HG03039 (cell line): ENCODE measurements around the gene FXYD6.

Experiments used
- ATAC-seq: cut with Tn5 transposase; IDR thresholded peaks from one replicate; pipeline ENCODE4 v1.9.1; 2021; ENCODE audit warnings: mild to moderate bottlenecking, moderate library complexity; ENCODE audit not compliant: unreplicated experiment

Gene FXYD6

DNA sequence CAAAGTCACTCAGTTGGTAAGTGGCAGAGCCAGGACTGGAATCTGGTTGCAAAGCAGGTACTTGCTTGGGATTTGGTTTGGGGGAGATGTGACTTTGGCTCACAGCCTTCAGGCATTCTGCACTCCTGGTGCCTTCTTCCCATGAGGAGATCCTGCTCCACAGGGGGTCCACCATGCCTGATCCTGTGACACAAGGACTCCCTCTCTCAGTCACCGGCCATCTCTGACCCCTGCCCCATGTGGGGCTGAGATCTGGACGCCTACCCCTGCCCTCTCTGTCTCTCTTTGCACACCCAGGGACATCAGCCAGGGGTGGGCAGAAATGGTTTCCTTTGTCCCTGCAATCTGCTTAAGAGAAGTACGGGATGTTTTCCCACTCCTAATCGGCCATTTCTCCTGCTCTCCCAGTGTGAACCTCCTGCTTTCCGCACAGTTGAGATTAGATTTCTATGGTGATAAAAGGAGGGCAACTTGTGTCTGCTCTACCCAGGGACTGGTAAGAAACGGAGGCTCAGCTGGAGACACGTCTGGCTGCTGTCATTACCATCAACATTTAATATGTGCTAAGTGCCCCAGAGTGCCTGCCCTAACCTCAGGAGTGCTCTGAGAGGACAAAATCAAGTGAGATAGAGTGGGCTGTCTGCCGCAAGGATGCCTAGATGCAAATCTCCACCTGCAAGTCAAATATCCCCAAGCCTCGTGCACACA lies 11.1 kb upstream of the FXYD6 start:
- no peak for ATAC-seq

DNA sequence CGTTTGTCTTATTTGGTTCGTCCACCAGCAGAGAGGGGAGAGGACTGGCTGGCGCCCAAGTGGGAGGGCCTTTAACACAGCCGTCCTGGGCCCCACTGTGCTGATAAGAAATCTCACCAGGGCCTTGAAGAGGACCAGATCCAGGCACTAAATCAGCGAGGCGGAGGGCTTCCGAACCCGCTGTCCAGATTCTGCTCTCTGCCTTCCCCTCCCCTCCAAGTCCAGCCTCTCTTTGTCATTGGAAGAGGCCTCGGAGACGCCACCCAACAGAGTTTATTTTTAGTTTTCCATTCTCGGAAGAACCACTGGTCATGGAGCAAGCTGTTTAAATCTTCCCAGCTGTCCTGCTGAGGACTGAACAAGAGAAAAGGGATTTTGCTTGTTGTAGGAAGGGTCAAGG lies 9.3 kb upstream of the FXYD6 start:
- ATAC-seq = no peak

DNA sequence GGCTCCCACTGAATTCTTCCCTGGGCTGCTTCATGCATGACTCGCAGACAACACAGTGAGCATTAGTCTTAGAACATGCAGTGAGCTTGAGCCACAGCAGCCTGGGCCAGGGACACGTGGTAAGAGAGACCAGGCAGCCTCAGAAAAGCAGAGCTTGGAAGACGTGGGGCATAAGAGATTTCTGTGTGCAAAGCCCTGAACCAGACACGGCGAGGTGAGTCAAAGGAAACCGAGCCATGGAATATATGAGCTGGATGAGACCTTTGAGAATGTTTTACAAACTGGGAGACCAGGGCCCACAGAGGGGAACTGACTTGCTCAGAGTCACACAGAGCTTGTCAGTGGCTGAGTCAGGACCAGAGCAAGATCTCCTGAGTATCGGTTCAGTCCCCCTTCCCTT lies 8.5 kb upstream of the FXYD6 start:
- ATAC-seq = no peak

DNA sequence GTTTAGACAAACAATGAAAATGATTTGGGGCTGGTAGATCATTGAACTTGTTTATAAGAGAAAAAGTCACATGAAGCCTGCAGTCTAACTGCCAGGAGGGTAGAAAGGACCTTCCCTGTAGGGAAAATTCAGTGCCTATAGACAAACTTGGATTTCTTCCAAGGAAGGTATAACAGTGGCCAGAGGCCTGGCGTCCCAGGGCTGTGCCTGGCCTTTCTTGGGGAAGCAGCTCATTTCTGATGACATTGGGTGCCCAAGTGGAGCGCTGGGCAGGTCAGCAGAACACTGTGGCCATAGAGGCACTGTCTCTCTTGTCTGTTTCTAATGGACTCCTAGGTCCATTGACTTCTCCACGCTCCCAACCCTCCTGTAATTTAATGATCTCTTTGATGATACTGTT lies 6.6 kb upstream of the FXYD6 start:
- no peak for ATAC-seq

DNA sequence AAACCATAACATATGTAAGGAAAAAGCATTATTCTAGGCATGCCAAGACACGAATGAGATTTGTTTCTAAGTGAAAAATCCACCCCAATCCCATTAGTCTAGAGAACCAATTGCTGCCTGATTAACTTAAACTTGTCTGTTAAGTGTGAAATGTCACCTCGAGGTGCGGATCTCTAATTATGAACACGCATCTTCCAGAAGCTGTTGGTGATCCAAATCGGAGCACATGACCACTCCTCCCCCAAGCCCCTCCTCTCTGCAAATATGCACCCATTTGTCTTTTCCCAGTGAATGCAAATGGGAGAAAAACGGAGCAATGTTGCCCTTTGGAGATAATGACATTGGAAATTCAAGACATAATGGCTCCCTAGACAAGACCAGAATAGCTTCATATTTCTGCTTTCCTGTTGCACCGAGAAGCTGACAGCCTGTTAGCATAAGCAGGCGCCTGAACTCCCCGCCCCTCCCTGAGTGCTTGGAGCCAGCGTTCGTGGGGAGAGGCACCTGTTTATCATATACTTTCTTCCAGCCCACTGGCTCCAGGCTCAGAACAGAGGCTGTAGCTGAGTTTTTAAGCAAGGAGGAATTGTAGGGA lies 6.0 kb upstream of the FXYD6 start:
- ATAC-seq = no peak

DNA sequence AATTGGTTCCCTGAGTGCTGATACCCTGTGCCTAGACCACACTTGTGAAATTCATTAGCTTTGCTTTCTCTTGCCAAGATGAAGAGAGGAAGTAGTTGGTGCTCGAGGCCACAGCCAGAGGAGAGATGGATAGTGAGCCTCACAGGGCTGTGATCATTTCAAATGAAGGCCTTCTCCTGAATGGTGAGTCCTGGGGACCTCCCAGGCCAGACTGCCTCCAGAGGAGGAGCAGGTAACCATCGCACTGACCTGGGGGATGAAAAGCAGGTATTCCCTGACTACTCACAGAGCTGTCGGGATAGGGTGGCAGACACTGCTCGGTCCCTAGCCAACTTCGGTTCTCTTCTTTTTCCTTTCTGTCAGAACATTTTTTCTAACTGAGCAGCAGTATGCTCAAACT lies 4.8 kb upstream of the FXYD6 start:
- no peak for ATAC-seq

DNA sequence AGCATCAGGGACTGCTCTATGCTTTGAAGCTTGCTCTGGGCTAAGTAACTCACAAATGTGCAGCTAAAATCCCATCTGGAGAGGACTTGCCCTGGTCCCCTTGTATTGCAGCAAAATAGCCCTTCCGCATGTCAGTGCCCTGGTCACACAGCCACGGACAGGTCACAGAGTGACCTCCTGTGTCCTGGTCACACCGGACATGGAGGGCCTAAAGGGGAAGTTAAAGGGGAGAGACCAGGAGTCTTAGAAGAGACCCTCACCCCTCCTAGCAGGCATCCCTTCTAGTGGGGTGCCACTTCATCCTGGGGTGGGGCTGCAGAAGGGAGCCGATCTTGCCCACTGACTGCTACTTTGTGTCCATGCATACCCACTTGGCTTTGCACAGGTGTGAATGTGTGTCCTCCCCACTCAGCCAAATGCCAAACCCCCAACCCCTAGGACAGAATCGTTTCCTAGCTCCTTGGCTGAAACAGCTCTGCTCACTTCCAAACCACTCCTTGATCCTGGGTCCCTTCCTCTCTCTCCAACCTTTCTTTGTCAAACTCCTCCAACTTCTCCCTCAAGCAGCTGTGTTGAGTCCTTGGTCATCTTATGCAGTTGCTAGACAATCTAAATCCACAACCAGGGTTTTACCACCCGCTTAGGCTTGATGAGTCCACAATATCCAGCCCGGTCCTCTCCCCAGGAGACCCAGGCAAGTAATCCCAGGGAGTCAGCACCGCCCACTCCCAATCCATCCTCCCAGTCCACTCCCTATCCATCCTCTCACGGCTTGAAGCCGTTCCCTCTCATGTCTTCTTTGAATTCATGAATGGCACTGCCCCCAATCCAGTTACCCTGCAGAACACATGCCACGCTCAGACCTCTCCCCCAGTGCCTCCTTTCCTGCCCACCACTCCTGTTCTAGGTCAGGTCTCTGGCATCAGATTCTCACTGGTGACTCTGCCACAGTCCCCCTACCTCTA lies 3.3 kb upstream of the FXYD6 start:
- ATAC-seq = no peak

DNA sequence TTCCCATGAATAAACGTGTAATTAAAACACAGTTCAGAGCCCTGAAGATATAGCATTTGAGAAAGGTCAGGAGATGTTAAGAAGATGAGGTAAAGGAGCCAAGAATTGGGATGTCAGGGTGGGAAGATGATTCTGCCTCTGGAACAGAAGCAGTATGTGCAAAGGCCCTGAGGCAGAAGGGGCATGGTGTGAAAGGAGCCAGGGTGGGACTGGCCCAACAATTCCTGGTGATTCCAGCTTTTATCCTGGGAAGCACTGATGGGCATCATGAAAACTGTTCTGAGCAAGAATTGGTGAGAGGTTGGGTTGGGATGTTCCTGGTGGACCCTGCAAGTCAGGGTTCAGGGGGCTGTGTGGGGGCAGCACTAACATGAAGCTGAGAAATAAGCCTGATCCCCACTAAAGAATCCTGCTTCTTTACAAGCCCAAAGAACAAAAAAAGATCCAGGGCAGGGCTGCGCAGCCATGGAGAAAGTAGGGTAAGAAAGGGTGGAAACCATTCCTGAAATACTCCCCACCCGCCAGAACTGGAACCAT lies 2.5 kb upstream of the FXYD6 start:
- no peak for ATAC-seq

DNA sequence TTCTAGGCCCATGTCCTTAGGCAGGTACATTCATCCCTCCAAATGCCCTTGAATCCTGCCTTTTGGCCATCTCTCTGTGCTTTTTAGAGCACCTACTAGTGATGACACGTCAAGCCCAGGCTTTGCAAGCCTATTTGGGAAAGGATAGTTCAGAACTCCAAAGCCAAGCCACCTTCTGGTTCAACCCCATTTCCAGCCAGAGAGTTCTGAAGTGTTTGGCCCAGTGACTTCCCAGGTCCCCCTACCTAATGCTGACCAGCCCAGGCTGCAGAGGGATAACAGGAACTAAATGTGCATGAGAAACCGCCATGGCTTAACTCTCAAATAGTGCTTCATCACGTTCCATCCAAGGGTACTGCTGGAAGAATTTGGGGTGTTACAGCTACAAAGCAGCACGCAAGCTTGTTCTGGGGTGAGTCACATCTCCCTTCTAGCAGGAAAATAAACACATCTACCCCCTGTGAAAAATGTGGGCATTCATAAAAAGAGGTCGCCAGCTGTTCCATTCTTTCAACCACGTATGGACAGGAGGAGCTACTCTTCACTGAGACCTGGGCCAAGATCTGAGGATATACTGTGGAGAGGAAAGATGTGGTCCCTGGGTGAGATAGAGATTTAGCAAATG lies 2.0 kb upstream of the FXYD6 start:
- ATAC-seq = no peak

DNA sequence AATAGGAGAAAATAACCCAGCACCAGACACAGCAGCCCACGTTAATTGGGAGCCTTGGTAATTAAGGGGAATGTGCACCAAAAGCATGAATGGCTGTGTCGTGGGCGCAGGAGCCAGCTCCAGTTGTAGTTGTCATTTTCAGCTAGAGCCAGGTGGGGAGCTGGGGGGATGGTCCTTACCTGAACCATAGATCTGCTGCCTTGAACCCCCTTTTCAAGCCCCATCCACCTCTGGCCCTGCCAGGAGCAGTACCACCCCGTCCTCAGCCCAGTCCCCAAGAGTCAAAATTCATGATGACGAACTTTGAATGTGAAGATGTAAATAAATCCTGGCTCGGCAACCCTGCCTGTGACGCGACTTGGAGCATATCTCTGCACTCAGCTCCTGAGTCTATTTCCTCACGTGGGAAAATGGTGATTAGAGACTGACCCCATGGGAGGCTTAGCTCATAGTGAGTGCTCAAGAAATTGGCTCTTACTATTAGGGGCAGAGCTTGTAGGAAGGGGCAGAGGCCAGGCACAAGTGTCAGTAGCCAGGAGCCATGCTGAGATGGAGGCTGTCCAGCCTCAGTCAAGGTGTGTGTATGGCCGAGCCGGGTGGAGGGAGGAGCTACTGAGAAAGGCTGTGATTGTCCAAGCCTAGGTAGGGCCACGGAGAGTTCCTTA lies 794 bp upstream of the FXYD6 start:
- no peak for ATAC-seq

DNA sequence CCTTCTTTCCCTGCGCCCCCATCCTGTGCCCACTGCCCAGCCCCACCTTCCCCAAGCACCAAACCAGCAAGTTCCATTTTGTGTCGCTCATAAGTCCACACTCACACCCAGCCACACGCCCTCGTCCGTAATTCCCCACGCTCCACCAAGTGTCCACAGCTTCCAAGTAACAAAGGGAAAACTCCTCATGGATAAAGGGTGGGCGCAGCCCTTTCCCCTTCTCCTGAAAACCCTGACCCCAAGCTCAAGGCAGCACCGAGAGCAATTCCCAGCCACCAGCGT lies 458 bp downstream of the FXYD6 start:
- ATAC-seq = no peak

DNA sequence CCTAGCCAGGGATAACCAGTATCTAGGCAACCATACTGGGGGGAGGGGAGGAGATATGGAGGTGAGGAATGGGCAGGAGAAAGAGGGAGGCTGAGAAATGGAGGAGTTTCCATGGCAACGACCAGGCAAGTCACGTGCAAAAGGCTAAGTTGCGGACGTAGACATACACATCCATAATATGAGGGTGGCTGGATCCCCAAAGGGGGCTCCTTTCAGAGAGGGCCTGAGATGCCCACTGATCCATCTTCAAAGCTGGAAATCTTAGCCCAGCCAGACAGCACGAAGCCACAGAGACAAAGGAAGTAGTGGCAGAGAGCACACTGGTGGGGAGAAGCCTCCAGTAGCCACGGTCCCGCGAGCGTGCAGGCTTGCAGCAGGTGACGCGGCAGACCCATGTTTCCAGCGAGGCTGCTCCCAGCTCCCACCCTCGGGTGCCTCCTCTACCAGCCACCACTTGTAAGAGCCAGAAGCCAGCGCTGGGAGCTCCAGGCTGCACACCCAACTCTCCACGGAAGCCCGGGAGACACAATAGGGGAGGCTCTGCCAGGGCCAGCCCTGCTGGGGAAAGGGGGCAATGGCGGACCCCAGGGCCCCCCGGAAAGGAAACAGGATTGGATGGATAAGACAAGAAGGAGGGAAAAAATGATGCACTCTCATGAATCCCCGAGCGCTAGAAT lies 938 bp downstream of the FXYD6 start:
- ATAC-seq = no peak

DNA sequence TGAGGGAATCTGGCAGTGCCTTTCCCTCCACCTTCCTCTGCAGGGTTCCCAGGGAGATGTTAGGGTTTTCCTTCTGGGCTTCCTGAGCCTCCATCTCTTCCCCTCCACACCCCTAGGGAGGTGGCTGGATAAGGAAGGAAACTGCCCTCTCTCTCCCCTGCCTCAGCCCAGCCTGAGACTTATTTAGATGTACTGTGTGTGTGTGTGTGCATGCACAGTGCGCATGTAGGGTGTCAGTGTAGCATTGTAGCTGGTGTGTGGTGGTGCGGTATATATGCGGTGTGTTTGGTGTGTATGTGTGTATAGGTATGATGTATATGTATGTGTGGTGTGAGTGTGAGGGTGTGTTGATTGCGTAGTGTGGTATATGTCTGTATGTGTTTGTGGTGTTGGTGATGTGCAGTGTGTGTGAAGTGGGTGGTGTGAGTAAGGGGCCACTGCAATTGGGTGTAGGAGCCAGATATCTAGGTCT lies 1.5 kb downstream of the FXYD6 start:
- no peak for ATAC-seq

DNA sequence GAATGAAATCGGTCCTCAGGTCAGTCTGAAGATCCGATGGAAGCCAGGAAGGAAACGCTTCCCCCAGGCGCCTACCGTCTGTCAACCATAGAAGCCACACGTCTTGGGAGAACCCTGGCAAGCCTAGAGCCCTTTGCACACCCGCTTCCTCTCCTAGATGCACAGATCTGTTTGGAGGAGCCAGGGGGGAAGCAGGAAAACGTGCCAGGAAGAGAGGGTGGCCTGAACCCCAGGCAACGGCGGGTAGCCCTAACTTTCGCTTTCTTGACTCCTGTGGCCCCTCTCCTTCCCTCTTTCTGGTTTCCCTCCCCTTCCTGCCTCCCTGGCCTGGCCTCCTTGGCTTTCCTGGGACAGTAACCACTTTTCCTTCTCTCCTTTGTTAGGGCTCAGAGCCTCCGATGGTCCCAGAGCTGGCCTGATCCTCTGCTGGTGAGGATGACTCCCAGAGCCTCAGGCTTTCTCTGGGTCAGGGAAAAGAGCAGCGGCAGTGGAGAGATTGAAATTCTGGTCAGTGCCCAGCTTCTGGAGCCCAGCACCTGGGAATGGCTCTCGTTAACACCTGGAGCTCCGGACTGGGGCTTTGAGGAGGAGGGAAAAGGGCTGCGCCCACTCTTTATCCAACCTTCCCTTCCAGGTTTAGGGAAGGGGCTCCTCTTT lies 2.1 kb downstream of the FXYD6 start:
- ATAC-seq = no peak

DNA sequence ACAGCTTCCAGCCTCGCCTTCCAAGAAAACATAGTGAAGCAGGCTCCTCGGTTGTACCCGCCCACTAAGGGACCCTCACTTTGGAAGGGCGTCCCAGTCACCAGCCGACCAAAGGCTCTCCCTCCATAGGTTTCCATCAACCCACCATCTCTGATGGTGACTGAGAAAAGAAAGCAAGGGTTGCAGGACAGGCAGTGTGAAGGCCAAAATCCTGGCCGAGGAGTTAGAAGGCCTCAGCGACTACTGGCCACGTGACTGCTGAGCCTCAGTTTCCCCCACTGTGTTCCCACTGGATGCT lies 2.7 kb downstream of the FXYD6 start:
- ATAC-seq = no peak

DNA sequence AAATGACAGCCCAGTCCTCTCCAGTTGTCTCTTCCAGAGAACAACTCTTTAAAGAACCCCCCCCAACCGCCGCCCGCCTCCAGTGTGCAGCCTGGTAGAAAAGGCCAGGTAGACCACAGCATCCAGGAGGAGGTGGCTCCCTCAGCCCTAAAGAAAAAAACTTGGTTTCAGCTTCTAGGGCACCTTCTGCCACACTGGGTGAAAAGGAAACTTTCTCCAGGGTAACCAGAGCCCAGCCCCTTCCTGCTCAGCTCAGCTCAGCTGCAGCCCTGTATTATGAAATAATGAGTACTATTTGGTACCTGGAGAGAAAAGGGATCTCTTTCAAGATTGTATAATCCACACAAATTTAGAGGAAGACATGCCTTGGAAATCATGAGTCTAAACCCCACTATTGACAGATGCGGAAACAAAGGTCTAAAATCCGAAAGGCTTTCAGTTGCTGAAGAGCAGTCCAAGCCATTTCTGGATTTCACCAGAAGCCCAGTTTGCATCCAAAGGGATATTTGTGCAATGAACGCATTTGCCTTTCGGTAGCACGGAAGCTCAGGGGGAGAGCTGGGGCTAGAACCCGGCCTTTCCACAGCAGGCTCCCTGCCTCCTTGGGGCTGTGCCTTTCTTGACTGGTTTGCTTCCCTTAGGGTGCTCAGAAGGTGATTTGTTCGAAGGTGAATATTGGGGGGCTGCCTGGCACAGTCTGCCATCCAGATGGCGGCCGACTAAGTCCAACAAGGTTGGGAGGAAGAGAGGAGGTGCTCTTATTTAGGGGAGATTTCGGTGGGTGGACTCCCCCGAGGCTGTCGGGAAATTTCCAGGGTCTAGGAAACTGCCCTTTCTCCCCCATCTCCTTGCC lies 3.3 kb downstream of the FXYD6 start:
- ATAC-seq = no peak

DNA sequence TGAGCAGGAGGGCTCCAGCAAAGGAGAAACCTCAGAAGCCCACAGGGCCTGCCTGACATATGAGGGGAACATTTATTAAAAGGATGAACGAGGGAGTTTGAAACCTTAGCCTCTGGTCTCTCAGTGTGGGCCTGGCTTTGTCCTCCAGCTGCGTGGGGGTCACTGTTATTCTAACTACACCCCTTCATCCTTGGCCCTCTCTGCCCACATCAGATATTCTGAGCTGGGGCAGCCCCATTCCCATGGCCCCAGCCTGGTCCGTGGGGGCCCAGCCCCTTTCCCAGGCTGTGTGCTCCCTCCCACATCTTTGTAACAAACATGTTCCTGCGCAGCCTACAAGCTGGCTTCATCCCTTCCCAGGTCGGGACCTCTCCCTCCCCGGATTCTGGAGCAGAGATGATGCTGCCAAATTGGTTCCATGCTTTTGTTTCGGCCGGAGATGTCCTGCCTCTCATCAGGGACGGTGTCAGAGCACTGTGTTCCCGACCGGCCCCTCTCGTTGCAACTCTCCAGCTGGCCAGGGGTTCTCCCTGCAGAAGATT lies 4.0 kb downstream of the FXYD6 start:
- no peak for ATAC-seq

DNA sequence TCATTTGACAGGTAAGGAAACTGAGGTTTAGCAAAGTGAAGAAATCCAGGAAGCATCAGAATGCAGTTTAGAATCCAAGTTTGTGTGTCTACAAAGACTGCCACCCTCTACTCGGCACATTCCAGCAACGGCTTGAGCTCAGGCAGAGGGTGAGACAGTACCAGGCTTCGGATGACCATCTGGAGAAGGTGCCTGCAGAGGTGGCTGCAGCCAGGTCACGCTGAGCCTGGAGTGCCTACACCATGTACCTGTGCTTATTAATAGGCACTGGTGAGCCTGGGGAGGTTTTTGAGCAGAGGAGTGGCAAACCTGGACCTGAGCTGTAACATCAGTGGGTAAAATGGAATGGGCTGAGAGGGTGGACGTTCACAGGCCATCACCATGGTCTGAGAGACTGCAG lies 4.7 kb downstream of the FXYD6 start:
- ATAC-seq = no peak

DNA sequence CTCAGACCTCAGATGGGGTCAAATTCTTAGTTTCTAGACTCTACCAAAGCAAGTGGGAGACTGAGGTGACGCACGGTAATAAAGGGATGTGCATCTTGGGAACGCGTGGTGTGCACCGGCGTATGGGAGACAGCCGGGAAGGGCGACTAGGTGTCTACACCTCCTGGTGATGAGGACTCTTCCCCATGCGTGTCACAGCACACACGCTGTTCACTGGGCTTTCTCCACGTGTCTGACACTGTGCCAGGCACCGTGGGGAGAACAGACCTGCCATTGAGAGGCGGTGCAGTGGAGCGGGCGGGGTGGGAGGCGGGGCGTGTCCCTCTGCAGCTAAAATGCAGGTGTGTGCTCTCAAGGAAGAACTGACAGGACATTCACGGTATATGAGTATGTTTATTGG lies 5.3 kb downstream of the FXYD6 start:
- ATAC-seq = no peak
